Kidney (tissue), 14 donors: Measurements from ENCODE around the gene PRKCZ. TPM values are rescaled to one million over a fixed set of nuclear protein-coding genes. Genes with fewer than 3 reads are reported as not detected.
A peak's percentile ranks its signal among the peaks of the same experiment; 100 is the strongest.

Experiments
- DNase-seq, 5 donors: peaks; one replicate each; pipeline ENCODE4 v3.0.0-alpha.2; 2013 to 2020
- FAIRE-seq: peaks from 2 replicates; lab custom pipeline; 2012; peaks lifted over from hg19 to GRCh38; lab: Jason Lieb, UNC
- H3K27ac ChIP-seq, 2 donors: one replicate each; pipeline ENCODE4 v1.7.0; 2013; ENCODE audit warnings: low read depth in 2 of 2, low read length in 2 of 2, inconsistent platforms in 1 of 2
- H3K27me3 ChIP-seq: one replicate; pipeline ENCODE4 v1.7.1; 2013; ENCODE audit warnings: low read length, inconsistent platforms; ENCODE audit not compliant: control insufficient read depth, insufficient read depth
- H3K36me3 ChIP-seq, 3 donors: one replicate each; pipeline versions ENCODE4 v1.7.0 to v1.7.1; 2013; ENCODE audit warnings: low read length in 3 of 3, control low read depth in 1 of 3, inconsistent platforms in 1 of 3; ENCODE audit not compliant: insufficient read depth in 3 of 3, control insufficient read depth in 2 of 3
- H3K4me1 ChIP-seq, 3 donors: one replicate each; pipeline versions ENCODE4 v1.7.0 to v1.7.1; 2013; ENCODE audit warnings: low read length in 3 of 3, inconsistent platforms in 1 of 3, low read depth in 1 of 3; ENCODE audit not compliant: control insufficient read depth in 2 of 3, insufficient read depth in 2 of 3
- H3K4me3 ChIP-seq, 3 donors: one replicate each; pipeline versions ENCODE4 v1.7.0 to v1.8.1; 2013; ENCODE audit warnings: low read length in 3 of 3, control low read depth in 1 of 3, inconsistent platforms in 1 of 3
- H3K9ac ChIP-seq, 3 donors: one replicate each; pipeline versions ENCODE4 v1.7.0 to v1.7.1; 2013; ENCODE audit warnings: low read length in 3 of 3, control low read depth in 1 of 3, inconsistent platforms in 1 of 3
- H3K9me3 ChIP-seq, 3 donors: one replicate each; pipeline versions ENCODE4 v1.7.0 to v1.7.1; 2013; ENCODE audit warnings: low read length in 3 of 3, control low read depth in 1 of 3, inconsistent platforms in 1 of 3; ENCODE audit not compliant: control insufficient read depth in 2 of 3, insufficient read depth in 1 of 3
- intact Hi-C: fragments of 100-400 bp; cut with DNase I; formaldehyde crosslinking; loops from one replicate; pipeline ENCODE4 v1.11.1; 2022
- polyA plus RNA-seq: library from polyadenylated mRNA; stranded (reverse); fragments of 350-450 nt; fragmentation: Illumina TruSeq; extraction: RNeasy Lipid Tissue Mini Kit (QIAGEN cat#74804); gene quantifications from one replicate; pipeline ENCODE4 v1.2.3, GENCODE V29; 2014; ENCODE audit warnings: low read depth, low replicate concordance; ENCODE audit not compliant: insufficient read depth
- total RNA-seq: library from RNA; stranded (reverse); fragmentation: NEBNext Ultra II Directional; extraction: Animal tissue kit (Norgen Biotek cat#: 25700); gene quantifications from one replicate; pipeline ENCODE4 v1.2.1, GENCODE V29; 2021
- TF ChIP-seq, protein P1 (sequence below): IDR thresholded peaks from 3 replicates; pipeline ENCODE4 v1.5.1; 2012; ENCODE audit warnings: mild to moderate bottlenecking, moderate library complexity, borderline replicate concordance; ENCODE audit not compliant: insufficient read depth; ENCODE audit errors: extremely low read depth
- donor health status: control.
- donor health status: control.
- donor health status: control.
- donor health status: control.
- donor health status: control.
- donor health status: DM: yes; HTN: yes; CAD: no.
- donor health status: Normal renal cell carcinoma (clear cell type).

Gene PRKCZ
- total and polyA plus RNA-seq, 2 donors from 2014 or later: 24.7 to 42.4 TPM

DNA sequence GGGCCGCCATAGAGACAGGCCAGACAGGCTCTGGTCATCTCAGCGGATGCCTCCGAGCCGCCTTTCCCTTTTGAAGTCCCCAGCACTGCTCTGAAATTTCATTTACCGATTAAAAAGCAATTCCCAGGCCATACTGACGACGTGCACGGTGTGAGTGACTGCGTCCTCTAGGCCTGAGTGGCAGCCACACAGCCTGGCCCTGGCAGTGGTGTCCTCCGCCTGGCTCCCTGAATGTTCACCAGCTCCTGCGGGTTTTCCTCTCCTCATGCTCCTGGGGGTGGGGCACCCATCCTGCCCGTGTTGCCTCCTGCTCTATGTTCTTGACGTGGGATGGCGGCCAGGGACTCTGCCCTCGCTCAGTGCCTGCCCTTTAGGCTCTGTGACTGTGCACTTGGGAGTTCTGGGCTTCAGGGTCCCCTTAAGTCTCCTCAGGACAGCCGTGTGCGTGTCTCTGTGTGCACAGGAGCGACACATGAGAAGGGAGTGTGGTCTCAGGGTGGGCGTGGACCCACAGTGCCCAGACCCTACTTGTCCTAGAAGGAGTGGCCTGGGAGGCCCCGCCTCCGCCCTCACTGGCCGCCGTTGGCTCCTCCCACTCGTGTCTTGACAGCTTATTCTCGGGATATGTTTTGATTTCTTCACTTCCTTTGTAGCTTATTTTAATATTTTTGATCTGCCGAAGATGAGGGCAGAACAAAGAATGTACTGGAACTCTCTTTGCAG lies 181.5 kb downstream of the PRKCZ start:
- FAIRE-seq: no peak
- Histone ChIP-seq H3K27ac (peak overlapping the region; percentile 32 to 94), H3K36me3 (no peaks in the 10 kb centered on the region), H3K27me3 (no peaks in the 10 kb centered on the region), H3K9ac (peak overlapping the region in 2 of 3 donors; percentile 69 to 74), H3K9me3 (no peaks in the 10 kb centered on the region), H3K4me3 (peak overlapping the region; percentile 28 to 83 (median 75)), H3K4me1 (peaks cover 0 to 60% (median 30%) of the 10 kb centered on the region in 3 donors)
- intact Hi-C loops: no loop called here
- peak; percentile 76 to 94 (median 88) for DNase-seq
- TF ChIP-seq, protein P1, sequence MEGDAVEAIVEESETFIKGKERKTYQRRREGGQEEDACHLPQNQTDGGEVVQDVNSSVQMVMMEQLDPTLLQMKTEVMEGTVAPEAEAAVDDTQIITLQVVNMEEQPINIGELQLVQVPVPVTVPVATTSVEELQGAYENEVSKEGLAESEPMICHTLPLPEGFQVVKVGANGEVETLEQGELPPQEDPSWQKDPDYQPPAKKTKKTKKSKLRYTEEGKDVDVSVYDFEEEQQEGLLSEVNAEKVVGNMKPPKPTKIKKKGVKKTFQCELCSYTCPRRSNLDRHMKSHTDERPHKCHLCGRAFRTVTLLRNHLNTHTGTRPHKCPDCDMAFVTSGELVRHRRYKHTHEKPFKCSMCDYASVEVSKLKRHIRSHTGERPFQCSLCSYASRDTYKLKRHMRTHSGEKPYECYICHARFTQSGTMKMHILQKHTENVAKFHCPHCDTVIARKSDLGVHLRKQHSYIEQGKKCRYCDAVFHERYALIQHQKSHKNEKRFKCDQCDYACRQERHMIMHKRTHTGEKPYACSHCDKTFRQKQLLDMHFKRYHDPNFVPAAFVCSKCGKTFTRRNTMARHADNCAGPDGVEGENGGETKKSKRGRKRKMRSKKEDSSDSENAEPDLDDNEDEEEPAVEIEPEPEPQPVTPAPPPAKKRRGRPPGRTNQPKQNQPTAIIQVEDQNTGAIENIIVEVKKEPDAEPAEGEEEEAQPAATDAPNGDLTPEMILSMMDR: no peak

DNA sequence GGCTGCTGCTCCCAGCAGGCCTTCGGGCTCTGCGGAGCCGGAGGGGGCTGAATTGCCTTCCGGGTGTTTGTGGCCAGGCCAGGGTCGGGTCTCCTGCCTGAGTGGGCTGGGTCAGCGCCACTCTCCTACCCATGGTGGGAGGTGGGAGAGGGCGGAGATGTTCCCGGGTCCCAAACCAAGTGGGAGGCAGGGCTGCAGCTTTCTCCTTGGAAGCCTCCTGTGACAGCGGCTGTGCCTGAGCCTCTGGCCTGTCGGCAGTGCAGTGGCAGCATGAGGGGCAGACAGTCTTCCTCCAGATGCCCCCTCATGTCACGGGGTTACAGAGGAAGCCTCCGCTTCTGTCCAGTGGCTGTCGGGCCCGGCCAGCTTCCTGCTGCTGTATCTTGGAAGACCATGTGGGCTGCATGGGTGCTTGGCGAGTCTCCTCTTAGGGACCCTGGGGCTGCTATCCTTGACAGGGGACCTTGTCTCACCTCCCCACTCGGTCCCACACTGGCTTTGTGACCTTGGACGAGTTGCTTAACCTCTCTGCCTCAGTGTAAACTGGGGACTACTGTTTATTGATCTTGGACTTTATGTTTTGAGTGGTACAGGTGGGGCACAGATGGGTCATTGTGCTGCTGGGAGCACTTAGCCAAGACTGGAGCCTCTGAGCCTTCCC lies 182.2 kb downstream of the PRKCZ start:
- TF ChIP-seq, protein P1: no peak
- no peak for FAIRE-seq
- Histone ChIP-seq H3K9ac (peak overlapping the region in 2 of 3 donors; percentile 37 to 74), H3K9me3 (no peaks in the 10 kb centered on the region), H3K27ac (peak overlapping the region; percentile 32 to 94), H3K4me3 (peak overlapping the region in 2 of 3 donors; percentile 53 to 83), H3K27me3 (no peaks in the 10 kb centered on the region), H3K36me3 (no peaks in the 10 kb centered on the region), H3K4me1 (peaks cover 0 to 64% (median 32%) of the 10 kb centered on the region in 3 donors)
- intact Hi-C loops: no loop called here
- DNase-seq: peak in 1 of 5 donors; percentile 83

DNA sequence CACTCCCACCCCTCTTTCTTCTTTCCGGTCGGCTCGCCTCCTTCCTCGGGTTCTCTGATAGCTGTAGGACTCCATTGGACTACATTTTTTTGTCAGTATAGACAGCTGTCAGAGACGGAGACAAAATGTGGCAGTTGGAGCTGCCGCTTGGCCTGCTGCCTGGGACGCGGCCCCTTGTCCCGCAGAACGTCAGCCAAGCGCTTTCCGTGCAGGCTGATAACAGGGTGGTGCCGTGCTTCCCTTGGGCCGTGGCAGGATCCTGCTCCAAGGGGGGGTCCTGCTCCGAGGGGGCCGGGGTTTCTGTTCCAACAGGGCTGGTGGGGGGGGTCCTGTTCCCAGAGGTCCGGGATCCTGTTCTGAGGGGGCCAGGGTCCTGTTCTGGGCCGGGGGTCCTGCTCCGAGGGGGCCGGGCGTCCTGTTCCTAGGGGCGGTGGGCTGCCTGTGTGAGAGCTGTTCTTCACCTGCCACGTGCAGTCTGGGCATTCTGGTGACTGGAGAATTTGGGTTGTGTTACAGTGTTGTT lies 182.8 kb downstream of the PRKCZ start:
- TF ChIP-seq, protein P1: no peak
- H3K27ac ChIP-seq: peak overlapping the region in 1 of 2 donors; percentile 94
- peak overlapping the region in 2 of 3 donors; percentile 40 to 74 for H3K9ac ChIP-seq
- peaks cover 0 to 70% (median 38%) of the 10 kb centered on the region in 3 donors for H3K4me1 ChIP-seq
- FAIRE-seq (no peak), DNase-seq (peak in 1 of 5 donors; percentile 82)
- H3K9me3 ChIP-seq: no peaks in the 10 kb centered on the region
- H3K4me3 ChIP-seq: peak overlapping the region in 2 of 3 donors; percentile 53 to 83
- intact Hi-C loops: no loop called here
- no peaks in the 10 kb centered on the region for H3K27me3 ChIP-seq
- H3K36me3 ChIP-seq: no peaks in the 10 kb centered on the region
